ENCODE measurements around the gene FANCM. TPM values are rescaled to one million over a fixed set of nuclear protein-coding genes. Genes with fewer than 3 reads are reported as not detected.

The FANCM gene
- total RNA-seq, 1 experiment from 2014 or later = 6.6 TPM

GRCh38 chr14:45104561-45104960 is 31.2 kb upstream of the FANCM start:
- POLR2A ChIA-PET = no interaction called here
- no peak for DNase-seq (ENCODE audit: low read depth, low spot score)
- intact Hi-C loops (cut with micrococcal nuclease; ENCODE audit: unreplicated experiment) (no loop called here), in situ Hi-C loops (cut with HindIII; ENCODE audit: low pct_unique_long_range_greater_than_20kb, low sequenced_read_pairs) (no loop called here)
- H3K27me3 ChIP-seq (ENCODE audit: control insufficient read depth, insufficient read depth, low read length) = no peaks in the 10 kb centered on the region
- ATAC-seq = no peak
- no peak overlapping the region for H3K27ac ChIP-seq (ENCODE audit: low read length)
- no peaks in the 10 kb centered on the region for H3K4me1 ChIP-seq (ENCODE audit: control insufficient read depth, insufficient read depth, low read length)
- H3K9me3 ChIP-seq (ENCODE audit: control insufficient read depth, insufficient read depth, low read depth, low read length) = no peaks in the 10 kb centered on the region
- CTCF ChIA-PET = no interaction called here
- H3K36me3 ChIP-seq (ENCODE audit: control insufficient read depth, insufficient read depth, low read length) = peaks cover 34% of the 10 kb centered on the region; the same call in 1 of the 2 replicates
- TF ChIP-seq CTCF (IDR thresholded peaks at IDR 0.05) (no peak), SIN3A (IDR thresholded peaks at IDR 0.05; ENCODE audit: borderline replicate concordance, insufficient read depth, low read depth, low read length) (no peak), POLR2AphosphoS5 (IDR thresholded peaks at IDR 0.05; ENCODE audit: low read depth, low read length) (no peak), TCF7L2 (IDR thresholded peaks at IDR 0.05; ENCODE audit: low read depth, low read length) (no peak)
- TF ChIP-seq, protein P1, sequence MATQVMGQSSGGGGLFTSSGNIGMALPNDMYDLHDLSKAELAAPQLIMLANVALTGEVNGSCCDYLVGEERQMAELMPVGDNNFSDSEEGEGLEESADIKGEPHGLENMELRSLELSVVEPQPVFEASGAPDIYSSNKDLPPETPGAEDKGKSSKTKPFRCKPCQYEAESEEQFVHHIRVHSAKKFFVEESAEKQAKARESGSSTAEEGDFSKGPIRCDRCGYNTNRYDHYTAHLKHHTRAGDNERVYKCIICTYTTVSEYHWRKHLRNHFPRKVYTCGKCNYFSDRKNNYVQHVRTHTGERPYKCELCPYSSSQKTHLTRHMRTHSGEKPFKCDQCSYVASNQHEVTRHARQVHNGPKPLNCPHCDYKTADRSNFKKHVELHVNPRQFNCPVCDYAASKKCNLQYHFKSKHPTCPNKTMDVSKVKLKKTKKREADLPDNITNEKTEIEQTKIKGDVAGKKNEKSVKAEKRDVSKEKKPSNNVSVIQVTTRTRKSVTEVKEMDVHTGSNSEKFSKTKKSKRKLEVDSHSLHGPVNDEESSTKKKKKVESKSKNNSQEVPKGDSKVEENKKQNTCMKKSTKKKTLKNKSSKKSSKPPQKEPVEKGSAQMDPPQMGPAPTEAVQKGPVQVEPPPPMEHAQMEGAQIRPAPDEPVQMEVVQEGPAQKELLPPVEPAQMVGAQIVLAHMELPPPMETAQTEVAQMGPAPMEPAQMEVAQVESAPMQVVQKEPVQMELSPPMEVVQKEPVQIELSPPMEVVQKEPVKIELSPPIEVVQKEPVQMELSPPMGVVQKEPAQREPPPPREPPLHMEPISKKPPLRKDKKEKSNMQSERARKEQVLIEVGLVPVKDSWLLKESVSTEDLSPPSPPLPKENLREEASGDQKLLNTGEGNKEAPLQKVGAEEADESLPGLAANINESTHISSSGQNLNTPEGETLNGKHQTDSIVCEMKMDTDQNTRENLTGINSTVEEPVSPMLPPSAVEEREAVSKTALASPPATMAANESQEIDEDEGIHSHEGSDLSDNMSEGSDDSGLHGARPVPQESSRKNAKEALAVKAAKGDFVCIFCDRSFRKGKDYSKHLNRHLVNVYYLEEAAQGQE (IDR thresholded peaks at IDR 0.05; ENCODE audit: insufficient read depth in 1 of 2, low read depth in 2 of 2, low read length in 1 of 2) = no peak
- no TSS peak for BruUV-seq (replicated peaks)
- no peak overlapping the region for H3K4me3 ChIP-seq (ENCODE audit: low read depth in 2 of 2, low read length in 2 of 2)

DNA sequence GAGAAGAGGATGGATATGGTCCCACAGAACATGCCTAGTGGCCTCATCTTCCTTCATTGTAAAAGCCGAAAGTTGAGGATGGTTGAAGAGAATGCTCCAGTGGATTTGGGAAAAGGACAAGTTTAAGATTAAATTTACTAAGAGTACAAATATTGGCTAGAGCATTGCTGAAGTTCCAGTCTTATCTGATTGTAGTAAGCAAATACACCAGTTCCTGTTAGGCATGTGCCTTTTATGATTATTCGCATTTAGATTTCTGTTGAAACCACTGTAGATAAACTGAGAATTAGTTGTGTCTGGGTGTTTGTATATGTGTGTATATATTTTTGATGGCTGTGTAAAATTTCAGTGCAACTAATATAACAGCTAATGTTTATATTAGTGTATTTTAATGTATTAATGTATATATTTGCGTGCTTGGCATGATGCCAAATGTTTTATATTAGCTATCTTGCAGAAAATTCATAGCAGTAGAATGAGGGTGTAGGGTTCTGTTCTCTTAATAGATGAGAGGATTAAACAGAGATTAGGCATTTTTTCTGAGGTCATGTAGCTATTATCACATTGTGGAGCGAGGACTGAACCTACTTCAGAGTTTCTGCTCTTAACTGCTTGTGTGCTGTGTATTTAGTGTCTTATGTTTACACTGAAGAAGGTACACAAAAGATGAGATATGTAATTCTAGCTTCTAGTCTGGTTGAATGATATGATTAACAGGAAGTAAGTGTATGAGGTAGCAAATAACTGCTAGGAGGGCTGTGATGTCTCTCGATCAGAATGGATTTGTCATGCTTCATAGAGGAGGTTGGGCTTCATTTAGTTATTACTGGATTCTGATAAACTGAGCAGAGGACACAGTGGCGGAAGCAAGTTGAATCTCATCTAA is 22.6 kb upstream of the FANCM start:
- POLR2A ChIA-PET = no interaction called here
- H3K27ac ChIP-seq (ENCODE audit: low read length) = no peak overlapping the region

GRCh38 chr14:45114327-45114726 is 21.4 kb upstream of the FANCM start:
- no TSS peak for BruUV-seq (replicated peaks)
- CTCF ChIA-PET = no interaction called here
- H3K27me3 ChIP-seq (ENCODE audit: control insufficient read depth, insufficient read depth, low read length) = no peaks in the 10 kb centered on the region
- no peak overlapping the region for H3K27ac ChIP-seq (ENCODE audit: low read length)
- H3K36me3 ChIP-seq (ENCODE audit: control insufficient read depth, insufficient read depth, low read length) = peaks cover 47% of the 10 kb centered on the region
- intact Hi-C loops (cut with micrococcal nuclease; ENCODE audit: unreplicated experiment) = no loop called here
- TF ChIP-seq, protein P1 (IDR thresholded peaks at IDR 0.05; ENCODE audit: insufficient read depth in 1 of 2, low read depth in 2 of 2, low read length in 1 of 2) = no peak
- no peak for TF ChIP-seq CTCF (IDR thresholded peaks at IDR 0.05)
- TF ChIP-seq POLR2AphosphoS5 (IDR thresholded peaks at IDR 0.05; ENCODE audit: low read depth, low read length) = no peak
- no peak for TF ChIP-seq SIN3A (IDR thresholded peaks at IDR 0.05; ENCODE audit: borderline replicate concordance, insufficient read depth, low read depth, low read length)
- TF ChIP-seq TCF7L2 (IDR thresholded peaks at IDR 0.05; ENCODE audit: low read depth, low read length) = no peak
- DNase-seq (ENCODE audit: low read depth, low spot score) (no peak), ATAC-seq (no peak)
- POLR2A ChIA-PET = no interaction called here
- in situ Hi-C loops (cut with HindIII; ENCODE audit: low pct_unique_long_range_greater_than_20kb, low sequenced_read_pairs) = no loop called here
- H3K4me1 ChIP-seq (ENCODE audit: control insufficient read depth, insufficient read depth, low read length) = peaks cover 7% of the 10 kb centered on the region; the same call in 1 of the 2 replicates
- no peaks in the 10 kb centered on the region for H3K9me3 ChIP-seq (ENCODE audit: control insufficient read depth, insufficient read depth, low read depth, low read length)
- H3K4me3 ChIP-seq (ENCODE audit: low read depth in 2 of 2, low read length in 2 of 2) = no peak overlapping the region

More for the DNA sequence above, 22.6 kb upstream of the FANCM start:
- 0 out of 2 replicates have a peak, but pooled peaks have one; percentile 21 for ATAC-seq
- H3K4me1 ChIP-seq (ENCODE audit: control insufficient read depth, insufficient read depth, low read length) = peaks cover 7% of the 10 kb centered on the region; the same call in 1 of the 2 replicates
- no TSS peak for BruUV-seq (replicated peaks)
- in situ Hi-C loops (cut with HindIII; ENCODE audit: low pct_unique_long_range_greater_than_20kb, low sequenced_read_pairs) (no loop called here), intact Hi-C loops (cut with micrococcal nuclease; ENCODE audit: unreplicated experiment) (no loop called here)
- H3K4me3 ChIP-seq (ENCODE audit: low read depth in 2 of 2, low read length in 2 of 2) = no peak overlapping the region
- CTCF ChIA-PET = no interaction called here
- no peak for TF ChIP-seq POLR2AphosphoS5 (IDR thresholded peaks at IDR 0.05; ENCODE audit: low read depth, low read length)
- no peaks in the 10 kb centered on the region for H3K27me3 ChIP-seq (ENCODE audit: control insufficient read depth, insufficient read depth, low read length)
- DNase-seq (ENCODE audit: low read depth, low spot score) = no peak
- H3K36me3 ChIP-seq (ENCODE audit: control insufficient read depth, insufficient read depth, low read length) = peaks cover 54% of the 10 kb centered on the region
- no peaks in the 10 kb centered on the region for H3K9me3 ChIP-seq (ENCODE audit: control insufficient read depth, insufficient read depth, low read depth, low read length)

Data from Panc1 (cell line).